CD1c-positive myeloid dendritic cell (primary cell): ENCODE measurements around the gene CCDC171.

Experiments used
- DNase-seq: peaks from one replicate; pipeline ENCODE4 v3.0.0-alpha.2; 2016; ENCODE audit errors: extremely low spot score

CCDC171 gene

DNA sequence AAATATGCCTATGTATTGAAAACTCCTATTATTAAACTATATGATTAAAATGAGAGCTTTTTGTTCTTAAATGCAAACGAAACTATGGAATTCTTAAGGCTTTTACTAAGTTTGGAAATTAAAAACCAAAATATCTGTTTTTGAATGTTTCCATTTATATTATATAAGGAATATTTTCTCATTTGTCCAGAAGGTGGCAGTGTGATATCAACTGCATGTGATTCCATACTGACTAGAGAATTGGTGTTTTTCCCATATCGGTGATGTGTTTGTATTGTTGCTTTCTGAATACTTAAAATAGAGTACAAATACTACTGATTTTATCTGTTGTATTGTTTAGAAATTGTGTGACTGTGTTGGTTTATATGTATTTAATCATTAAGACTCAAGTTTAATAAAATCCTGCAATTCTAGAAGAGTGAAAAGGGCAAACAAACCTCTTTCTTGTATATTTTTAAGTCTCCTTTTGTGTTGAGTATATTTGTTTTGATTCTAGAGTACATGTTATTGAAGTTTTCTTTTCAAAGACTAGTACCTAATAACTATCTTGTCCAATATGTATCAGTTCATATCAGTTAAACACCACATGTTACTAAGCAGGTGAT, 320.8 kb downstream of the CCDC171 start:
- peak; percentile 37 for DNase-seq

- no peak for DNase-seq
Measured at GRCh38 chr9:15882328-15882727, 329.5 kb downstream of the CCDC171 start.

GRCh38 chr9:15882883-15883282, 330.0 kb downstream of the CCDC171 start:
- DNase-seq = no peak

DNA sequence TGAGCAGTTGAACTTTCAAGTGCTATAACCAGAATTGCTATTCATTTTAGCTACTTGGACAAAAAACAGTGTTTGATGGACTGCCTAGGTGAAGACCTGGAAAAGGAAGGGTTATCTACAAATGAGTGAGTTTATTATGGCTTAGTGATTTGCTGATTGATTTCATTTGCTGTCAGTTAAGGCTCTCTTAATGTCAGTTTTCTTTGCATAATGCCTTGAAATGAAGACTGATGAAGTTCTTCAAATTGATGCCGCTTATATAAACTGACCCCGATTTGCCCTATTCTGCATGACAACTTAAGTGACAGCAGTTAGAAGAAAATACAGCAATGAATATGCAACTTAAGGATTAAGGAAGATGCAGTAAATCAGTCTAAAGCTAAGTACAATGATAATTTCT, 332.6 kb downstream of the CCDC171 start:
- no peak for DNase-seq

GRCh38 chr9:15889555-15889954, 336.7 kb downstream of the CCDC171 start:
- DNase-seq = no peak

- DNase-seq = no peak
Measured at GRCh38 chr9:15901572-15901971, 348.7 kb downstream of the CCDC171 start.

DNA sequence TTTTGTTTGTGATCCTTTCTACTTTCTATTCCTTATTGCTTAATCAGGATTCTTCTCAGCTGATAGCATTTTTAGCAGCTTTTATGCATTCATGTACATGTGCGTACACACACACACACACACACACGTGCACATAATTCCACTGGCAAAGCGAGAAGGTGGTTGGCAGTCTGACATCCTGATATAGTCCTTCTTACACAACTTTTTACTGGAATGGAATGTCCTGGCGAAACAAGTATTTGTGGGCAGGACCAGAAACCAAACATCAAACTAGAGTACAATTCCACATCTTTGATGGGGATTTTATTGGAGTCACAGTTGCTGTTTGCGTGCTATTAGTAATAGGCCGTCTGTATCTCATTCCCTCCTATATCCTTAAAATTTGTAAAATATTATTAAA, 356.5 kb downstream of the CCDC171 start:
- DNase-seq = no peak

- DNase-seq = no peak
Measured at GRCh38 chr9:15915711-15916110, 362.9 kb downstream of the CCDC171 start.

DNA sequence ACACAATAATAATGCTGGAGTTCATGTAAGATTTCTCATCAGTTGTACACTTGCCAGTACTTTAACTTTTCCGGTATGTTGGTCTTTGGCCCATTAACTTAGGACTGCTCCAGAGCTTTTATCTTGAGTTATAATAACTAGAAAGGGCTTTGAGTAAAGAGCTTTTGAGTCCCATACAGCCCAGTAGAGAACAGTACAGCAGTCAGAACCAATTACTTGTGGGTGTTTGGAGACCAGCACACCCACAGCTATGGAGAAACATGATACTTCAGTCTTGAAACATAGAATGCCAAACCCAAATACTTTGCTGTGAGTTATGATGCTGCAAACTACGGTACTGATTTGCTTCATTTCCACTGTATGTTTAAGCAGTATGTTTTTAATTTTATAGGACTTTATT, 374.3 kb downstream of the CCDC171 start:
- no peak for DNase-seq

DNA sequence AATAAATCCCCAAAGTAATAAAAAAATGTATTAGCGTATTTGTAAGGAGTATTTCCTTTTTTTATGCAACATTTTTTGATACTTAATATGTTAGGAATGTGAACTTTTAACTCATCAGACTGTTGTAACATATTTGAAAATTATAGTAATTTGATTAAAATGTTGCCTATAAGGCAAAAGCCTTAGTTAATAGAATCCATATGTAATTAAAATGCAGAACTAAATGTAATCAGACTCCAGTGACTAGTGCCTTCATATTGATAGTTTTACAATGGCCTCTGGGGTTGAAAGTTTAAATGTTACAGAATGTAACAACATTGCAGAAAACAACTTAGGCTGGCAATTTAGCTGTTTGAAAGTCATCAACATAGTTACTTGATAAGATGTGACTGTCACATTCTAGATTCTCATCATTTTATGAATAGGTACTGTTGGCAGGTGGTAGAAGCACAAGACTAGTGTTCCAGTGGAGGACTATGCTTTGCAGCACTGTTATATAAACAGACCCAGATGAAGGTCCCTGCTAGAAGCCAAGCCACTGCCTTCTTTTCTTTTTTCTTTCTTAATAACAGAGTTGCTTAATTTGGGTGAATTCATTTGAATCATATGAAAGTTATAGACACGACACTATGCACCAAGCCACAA, 382.9 kb downstream of the CCDC171 start:
- DNase-seq = no peak

GRCh38 chr9:15936306-15936921, 383.6 kb downstream of the CCDC171 start:
- DNase-seq = no peak

DNA sequence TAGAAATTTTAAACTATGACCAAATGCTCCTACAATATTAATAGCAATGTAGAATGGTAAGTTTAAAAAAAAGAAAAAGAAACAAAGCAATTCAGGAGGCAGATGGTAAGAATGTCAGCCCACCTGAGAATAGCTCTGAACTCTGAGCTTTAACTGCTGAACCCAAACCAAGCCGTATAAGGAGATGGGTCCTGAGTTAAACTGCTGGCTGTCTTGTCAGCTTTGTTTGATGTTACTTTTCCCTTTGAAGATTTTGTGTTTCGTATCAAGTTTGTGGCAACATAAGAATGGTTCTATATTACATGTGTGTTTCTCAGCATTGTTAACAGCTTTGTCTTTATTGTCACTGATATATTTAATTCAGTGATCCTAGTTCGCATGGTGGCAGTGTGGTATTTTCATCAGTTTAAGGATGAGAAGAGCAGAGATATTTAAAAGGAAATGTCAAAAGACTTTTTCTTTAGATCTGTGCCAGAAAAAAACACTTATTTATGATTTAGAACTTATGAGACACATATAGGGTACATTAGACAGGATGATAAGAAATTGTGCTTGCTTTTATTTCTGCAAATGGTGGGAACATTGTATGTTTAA, 390.1 kb downstream of the CCDC171 start:
- no peak for DNase-seq

DNA sequence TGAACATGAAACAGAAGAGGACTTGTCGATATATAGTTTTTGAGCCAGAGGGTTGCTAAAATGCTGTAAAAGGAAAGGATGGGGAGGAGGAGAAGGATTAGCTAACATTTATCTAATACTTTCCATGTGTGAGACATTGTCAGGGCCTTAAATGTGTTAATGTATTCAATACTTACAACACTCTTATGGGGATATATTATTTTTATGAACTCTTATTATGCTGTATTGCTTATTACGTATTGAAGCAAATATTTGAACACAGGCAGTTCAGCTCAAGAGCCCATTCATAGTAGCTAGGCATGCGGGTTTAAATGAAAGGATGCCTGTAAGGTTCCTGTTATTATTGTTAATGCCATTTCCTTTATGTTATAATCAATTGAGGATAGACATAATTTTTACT, 391.5 kb downstream of the CCDC171 start:
- DNase-seq = no peak

DNA sequence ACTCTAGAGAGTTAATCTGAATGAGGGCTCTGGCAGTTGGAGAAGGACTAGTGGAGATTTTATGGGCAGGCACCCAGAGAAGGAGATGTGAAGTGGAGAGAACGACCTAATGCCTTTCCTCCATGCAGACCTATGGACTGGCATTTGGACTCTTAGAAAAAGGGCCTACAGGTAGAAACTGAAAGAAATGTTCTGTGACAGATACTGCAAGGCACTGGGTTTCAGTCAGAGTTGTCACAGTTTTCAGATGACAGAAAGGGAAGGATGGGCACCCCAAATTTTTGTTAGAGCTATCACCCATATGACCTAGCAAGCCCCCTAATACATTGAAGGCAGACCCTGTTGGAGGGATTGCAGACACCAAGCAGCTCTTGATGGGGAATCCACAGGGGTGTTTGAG, 406.8 kb downstream of the CCDC171 start:
- DNase-seq = no peak

- no peak for DNase-seq
Measured at GRCh38 chr9:15961217-15961616, 408.4 kb downstream of the CCDC171 start.

DNA sequence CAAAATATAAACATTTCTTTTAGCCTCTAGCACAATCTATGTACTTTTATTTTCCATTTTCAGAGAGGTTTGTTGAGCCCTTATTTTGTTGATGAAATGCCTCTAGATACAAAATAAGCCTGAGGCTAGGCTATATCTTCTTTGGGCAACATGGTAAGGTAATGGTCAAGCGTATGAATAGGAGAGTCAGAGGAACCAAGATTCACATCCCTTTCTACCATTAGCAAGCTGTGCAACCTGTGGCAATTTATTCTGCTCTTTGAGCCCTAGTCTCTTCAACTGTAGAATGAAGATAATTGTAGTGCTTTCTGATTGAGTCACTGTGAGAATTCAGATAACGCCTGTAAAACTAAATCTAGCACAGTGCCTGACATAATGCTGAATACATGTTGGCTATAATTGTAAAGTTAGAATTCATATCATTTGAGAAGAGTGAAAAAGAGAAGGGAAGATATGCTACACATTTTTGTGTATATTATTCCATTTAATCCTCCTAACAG, 412.5 kb downstream of the CCDC171 start:
- DNase-seq = no peak

DNA sequence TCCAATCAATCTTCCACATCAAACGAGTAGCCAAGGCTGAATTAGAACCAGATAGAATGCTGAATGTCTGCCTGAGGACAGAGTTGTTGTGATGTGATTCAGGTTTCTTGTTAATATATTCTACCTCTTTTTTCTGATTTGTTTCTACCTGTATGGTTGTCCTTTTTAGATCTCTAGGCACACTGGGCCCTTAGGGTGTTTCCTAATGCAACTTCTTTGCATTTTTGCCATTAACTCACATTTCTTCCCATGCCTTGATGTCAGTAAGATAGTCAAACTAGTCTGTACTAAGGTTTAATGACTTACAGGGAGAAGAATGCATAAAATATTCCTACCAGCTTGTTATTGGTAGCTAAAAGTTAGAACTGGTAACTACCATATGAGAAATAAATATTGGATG, 413.6 kb downstream of the CCDC171 start:
- DNase-seq = no peak

DNA sequence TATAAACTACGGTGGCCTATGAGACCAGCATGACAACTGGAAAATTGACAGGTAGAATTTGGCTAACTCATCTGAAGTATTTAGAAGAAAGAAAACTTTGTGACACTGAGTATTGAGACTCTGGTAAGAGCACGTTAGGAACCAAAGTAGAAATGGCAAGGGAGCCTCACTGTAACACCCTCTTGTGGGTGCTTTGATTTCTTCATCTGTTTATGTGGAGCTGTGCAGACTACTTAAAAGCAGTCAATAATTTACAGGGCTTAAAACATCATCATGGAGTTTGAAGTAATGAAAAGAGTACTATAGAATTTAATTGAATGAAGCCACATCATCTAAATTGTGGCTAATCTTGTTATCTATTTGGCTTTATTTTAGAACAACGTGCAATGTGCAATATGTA, 414.2 kb downstream of the CCDC171 start:
- no peak for DNase-seq

GRCh38 chr9:15972760-15973159, 419.9 kb downstream of the CCDC171 start:
- DNase-seq = no peak

DNA sequence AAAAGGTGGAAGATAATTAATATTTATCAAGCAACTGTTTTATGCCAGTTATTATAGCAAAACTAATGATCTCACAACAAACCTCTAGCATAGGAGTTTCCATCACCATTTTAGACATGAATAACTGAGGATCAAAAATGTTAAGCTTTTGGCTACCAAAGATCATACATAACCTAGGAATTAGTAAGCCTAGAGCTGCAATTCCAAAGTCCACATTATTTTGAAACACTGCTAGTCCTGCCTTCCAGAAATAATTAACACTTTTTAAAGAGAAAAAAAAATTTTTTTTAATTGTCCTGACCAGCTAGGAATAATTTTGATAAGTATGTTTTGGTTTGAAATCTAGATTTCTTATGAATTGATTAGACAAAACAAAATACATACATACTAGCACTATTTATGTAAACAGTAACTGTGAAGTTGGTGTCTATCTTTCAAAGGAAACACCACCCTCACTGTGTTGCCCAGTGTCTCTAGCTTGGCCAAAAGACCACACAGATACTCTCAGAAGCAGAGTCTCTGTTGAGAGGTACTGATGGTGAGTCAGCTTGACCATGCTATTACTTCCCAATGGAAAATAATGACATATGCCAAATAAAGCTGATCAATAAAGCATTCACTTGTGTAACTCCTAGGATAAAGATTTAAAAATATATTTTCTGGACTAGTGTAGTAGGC, 422.4 kb downstream of the CCDC171 start:
- DNase-seq = no peak

DNA sequence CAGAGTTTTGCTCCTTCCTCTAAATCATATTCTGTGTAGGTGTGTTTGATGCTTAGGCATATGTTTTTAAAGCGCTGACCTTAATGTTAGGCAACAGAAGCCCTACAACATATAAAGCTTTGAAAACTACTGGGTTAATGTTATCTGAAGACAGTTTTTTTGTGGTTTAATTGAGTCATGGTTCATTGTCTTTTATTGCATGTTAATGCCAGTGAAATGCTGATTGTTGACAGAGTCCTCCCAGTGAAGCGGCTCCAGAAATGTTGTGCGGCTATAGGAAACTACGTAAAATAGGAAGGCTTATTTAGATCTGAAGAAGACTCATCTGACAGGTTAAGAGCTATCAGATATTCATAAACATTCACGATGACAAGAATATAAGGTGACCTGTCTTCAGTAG, 424.6 kb downstream of the CCDC171 start:
- no peak for DNase-seq

DNA sequence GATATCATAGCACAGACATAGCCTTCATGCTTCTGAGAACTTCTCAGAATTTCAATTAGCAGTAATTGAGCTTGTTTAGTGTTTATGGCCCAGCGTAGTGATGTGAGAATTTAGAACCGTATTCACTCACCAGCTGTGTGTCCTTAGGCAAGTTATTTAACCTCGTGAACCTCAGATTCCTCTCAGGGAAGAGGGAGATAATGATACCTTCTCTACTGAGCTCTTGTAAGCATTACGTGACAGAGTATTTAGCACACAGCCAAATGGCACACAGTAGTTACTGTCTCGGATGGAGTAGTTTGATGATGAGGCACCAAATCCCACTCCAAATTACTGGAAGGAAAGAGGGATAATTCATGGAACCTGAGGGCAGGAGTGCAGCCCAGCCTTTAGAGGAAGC, 429.3 kb downstream of the CCDC171 start:
- DNase-seq = no peak
